Measurements from ENCODE around the gene OSBPL5. TPM values are rescaled to one million over a fixed set of nuclear protein-coding genes. Genes with fewer than 3 reads are reported as not detected.

Gene OSBPL5
- total RNA-seq, 1 experiment from 2014 or later, result 28.4 TPM

DNA sequence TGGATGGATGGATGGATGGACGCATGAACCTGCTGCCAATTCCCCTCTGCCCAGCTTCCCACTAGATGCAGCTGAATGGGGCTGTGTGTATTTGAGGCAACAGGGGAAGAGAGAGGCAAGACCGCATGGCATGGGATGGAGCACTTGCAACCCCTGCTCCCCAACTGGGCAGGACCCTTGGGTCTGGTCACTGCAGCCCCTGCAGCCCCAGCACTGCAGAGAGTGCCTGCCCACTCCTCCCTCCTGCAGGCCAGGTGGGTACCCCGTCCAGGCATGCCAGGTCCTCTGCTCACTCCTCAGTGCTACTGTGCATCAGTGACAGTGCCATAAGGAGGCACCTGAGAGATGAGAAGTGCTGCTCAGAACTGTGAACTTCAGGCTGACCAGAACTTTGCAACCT, 40.3 kb downstream of the OSBPL5 start:
- H3K4me1 ChIP-seq (ENCODE audit: insufficient read depth, low read length, poor library complexity, severe bottlenecking), result no peaks in the 10 kb centered on the region
- no peak overlapping the region for H3K27ac ChIP-seq (ENCODE audit: low read depth, low read length, poor library complexity, severe bottlenecking)
- ChIA-PET POLR2A (ENCODE audit: low non-redundant PET) (no interaction called here), CTCF (no interaction called here)
- DNase-seq (ENCODE audit: low spot score), result no peak
- TF ChIP-seq EZH2 (IDR thresholded peaks at IDR 0.05; ENCODE audit: borderline replicate concordance, low read depth, low read length, poor library complexity, severe bottlenecking), result no peak
- TF ChIP-seq, protein P1, sequence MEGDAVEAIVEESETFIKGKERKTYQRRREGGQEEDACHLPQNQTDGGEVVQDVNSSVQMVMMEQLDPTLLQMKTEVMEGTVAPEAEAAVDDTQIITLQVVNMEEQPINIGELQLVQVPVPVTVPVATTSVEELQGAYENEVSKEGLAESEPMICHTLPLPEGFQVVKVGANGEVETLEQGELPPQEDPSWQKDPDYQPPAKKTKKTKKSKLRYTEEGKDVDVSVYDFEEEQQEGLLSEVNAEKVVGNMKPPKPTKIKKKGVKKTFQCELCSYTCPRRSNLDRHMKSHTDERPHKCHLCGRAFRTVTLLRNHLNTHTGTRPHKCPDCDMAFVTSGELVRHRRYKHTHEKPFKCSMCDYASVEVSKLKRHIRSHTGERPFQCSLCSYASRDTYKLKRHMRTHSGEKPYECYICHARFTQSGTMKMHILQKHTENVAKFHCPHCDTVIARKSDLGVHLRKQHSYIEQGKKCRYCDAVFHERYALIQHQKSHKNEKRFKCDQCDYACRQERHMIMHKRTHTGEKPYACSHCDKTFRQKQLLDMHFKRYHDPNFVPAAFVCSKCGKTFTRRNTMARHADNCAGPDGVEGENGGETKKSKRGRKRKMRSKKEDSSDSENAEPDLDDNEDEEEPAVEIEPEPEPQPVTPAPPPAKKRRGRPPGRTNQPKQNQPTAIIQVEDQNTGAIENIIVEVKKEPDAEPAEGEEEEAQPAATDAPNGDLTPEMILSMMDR (conservative IDR thresholded peaks at IDR 0.05; ENCODE audit: low read depth, low read length), result no peak
- intact Hi-C loops (cut with micrococcal nuclease; ENCODE audit: unreplicated experiment), result no loop called here
- H3K27me3 ChIP-seq (replicated peaks; ENCODE audit: insufficient read depth, low read depth, low read length, poor library complexity), result no peaks in the 10 kb centered on the region
- BruUV-seq (replicated peaks), result no TSS peak
- H3K9me3 ChIP-seq (ENCODE audit: low read depth, low read length, poor library complexity, severe bottlenecking), result no peaks in the 10 kb centered on the region
- H3K4me3 ChIP-seq (ENCODE audit: low read depth, low read length, poor library complexity, severe bottlenecking), result no peak overlapping the region
- peaks cover 4% of the 10 kb centered on the region for H3K36me3 ChIP-seq (ENCODE audit: insufficient read depth, low read length, poor library complexity, severe bottlenecking)

DNA sequence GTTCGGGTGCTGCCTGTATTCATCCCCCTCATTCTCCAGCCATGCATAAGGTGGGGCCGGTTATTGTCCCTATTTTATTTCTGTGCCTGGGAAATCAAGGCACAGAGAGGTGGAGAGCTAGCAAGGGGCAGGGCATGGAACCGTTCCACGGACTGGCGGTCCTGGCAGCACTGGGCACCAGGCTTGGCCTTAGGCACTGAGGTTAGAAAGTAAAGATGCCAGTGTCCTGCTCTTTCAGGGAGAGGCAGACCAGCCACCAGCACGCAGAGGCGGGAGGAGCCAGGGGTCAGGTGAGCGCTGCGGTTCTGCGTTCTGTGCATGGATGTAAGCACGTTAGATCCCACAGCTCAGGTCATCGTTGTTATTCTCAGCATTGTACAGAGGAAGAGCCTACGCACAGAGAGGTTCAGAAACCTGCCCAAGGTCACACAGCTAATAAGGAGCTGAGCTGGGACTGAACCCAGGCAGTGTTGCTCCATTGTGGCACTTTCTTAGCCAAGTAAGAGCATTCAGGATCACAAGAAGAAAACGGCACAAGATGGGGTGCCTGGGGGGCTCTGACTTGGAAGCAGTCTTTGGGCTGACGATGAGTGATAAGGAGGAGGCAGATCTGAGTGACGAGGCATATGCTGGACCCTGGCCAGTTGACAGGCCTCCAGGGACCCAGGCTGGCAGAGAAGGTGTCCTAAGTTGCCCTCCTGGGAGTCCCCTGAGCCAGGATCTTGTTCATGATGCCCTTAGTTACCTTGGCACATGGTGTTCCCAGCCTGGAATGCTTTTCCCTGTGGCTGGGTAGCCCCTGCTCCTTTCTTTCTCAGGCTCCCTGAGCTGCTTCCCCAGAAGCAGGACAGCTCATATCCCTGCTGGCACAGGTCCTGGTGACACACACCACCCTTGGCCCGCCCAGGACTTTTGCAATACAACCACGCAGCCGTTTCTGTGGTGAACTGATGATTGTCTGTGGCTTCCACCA, 41.1 kb downstream of the OSBPL5 start:
- ChIA-PET CTCF (no interaction called here), POLR2A (ENCODE audit: low non-redundant PET) (no interaction called here)
- no peaks in the 10 kb centered on the region for H3K27me3 ChIP-seq (replicated peaks; ENCODE audit: insufficient read depth, low read depth, low read length, poor library complexity)
- no peak overlapping the region for H3K27ac ChIP-seq (ENCODE audit: low read depth, low read length, poor library complexity, severe bottlenecking)
- H3K4me1 ChIP-seq (ENCODE audit: insufficient read depth, low read length, poor library complexity, severe bottlenecking), result no peaks in the 10 kb centered on the region
- H3K36me3 ChIP-seq (ENCODE audit: insufficient read depth, low read length, poor library complexity, severe bottlenecking), result peaks cover 4% of the 10 kb centered on the region
- intact Hi-C loops (cut with micrococcal nuclease; ENCODE audit: unreplicated experiment), result no loop called here
- TF ChIP-seq EZH2 (IDR thresholded peaks at IDR 0.05; ENCODE audit: borderline replicate concordance, low read depth, low read length, poor library complexity, severe bottlenecking), result no peak
- TF ChIP-seq, protein P1 (conservative IDR thresholded peaks at IDR 0.05; ENCODE audit: low read depth, low read length), result no peak
- no TSS peak for BruUV-seq (replicated peaks)
- no peak for DNase-seq (ENCODE audit: low spot score)
- H3K9me3 ChIP-seq (ENCODE audit: low read depth, low read length, poor library complexity, severe bottlenecking), result no peaks in the 10 kb centered on the region
- H3K4me3 ChIP-seq (ENCODE audit: low read depth, low read length, poor library complexity, severe bottlenecking), result no peak overlapping the region

DNA sequence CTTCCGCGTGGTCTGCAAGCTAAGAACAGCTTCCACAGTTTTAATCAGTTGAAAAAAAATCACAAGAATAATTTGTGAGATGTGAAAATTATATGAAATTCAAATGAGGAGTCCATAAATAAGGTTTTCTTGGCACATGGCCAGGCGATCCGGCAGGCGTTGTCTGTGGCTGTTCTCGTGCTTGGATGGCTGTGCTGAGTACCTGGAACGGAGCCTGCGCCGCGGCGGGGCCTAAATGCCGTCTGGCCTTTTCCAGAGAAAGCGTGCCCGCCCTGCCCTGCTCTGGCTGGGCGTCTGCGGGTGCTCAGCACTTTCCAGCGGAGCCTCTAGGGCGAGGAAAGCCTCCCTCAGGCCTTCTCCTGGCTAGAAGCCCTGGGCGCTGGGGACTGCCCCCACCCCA, 41.8 kb downstream of the OSBPL5 start:
- no peak overlapping the region for H3K4me3 ChIP-seq (ENCODE audit: low read depth, low read length, poor library complexity, severe bottlenecking)
- CTCF ChIA-PET, result no interaction called here
- peaks cover 4% of the 10 kb centered on the region for H3K36me3 ChIP-seq (ENCODE audit: insufficient read depth, low read length, poor library complexity, severe bottlenecking)
- TF ChIP-seq, protein P1 (conservative IDR thresholded peaks at IDR 0.05; ENCODE audit: low read depth, low read length), result no peak
- no peak for TF ChIP-seq EZH2 (IDR thresholded peaks at IDR 0.05; ENCODE audit: borderline replicate concordance, low read depth, low read length, poor library complexity, severe bottlenecking)
- H3K27ac ChIP-seq (ENCODE audit: low read depth, low read length, poor library complexity, severe bottlenecking), result no peak overlapping the region
- POLR2A ChIA-PET (ENCODE audit: low non-redundant PET), result no interaction called here
- no TSS peak for BruUV-seq (replicated peaks)
- H3K9me3 ChIP-seq (ENCODE audit: low read depth, low read length, poor library complexity, severe bottlenecking), result no peaks in the 10 kb centered on the region
- peak; percentile 9 for DNase-seq (ENCODE audit: low spot score)
- H3K4me1 ChIP-seq (ENCODE audit: insufficient read depth, low read length, poor library complexity, severe bottlenecking), result no peaks in the 10 kb centered on the region
- no peaks in the 10 kb centered on the region for H3K27me3 ChIP-seq (replicated peaks; ENCODE audit: insufficient read depth, low read depth, low read length, poor library complexity)
- intact Hi-C loops (cut with micrococcal nuclease; ENCODE audit: unreplicated experiment), result no loop called here
